DMS53 treated with DMSO at 0.1 percent for 48 hours (cell line): ENCODE data around the gene MICAL3.

ENCODE experiments used
- DNase-seq: peaks from one replicate; lab custom pipeline; 2025; ENCODE audit not compliant: unreplicated experiment; lab: John Stamatoyannopoulos, UW

Gene MICAL3

DNA sequence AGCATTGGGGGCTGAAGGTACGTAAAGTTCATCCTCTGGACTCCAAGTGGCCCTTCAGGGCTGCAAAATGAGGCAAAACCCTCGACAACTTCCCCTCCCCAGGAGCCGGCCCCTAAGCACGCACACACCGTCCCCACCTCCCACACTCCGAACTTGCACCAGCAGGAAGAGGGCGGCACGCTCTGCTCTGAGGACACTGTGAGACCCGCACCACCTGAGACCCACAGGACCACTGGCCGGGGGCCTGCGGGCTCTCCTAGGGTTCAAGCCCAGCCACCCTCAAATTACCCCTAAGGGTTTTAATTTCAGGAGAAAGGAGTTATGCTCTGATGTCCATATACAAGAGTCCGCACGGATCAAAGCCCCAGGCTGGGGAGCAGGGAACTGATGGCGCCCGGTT is 200.4 kb downstream of the MICAL3 start:
- no peak for DNase-seq

DNA sequence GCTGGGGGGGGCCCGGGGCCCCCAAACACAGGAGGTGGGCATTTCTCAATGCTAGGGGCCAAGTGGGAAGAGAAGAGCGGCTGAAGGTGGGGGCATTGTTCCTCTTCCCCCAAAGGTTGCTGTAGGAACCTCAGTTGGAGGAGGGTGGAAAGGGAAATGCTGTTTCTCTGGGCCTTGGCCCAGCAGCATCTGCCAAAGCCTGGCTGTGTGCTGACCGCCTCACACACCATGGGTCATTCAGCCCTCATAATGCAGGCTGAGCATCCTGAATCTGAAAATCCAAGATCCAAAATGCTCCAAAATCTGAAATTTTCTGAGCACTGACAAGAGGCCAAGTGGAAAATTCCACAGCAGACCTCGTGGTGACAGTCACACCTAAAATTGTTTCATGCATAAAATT is 201.1 kb downstream of the MICAL3 start:
- no peak for DNase-seq

GRCh38 chr22:17822087-17822486 is 202.3 kb downstream of the MICAL3 start:
- DNase-seq = no peak

- no peak for DNase-seq
Observed at GRCh38 chr22:17820879-17821439, 203.4 kb downstream of the MICAL3 start.

GRCh38 chr22:17818649-17819048 is 205.7 kb downstream of the MICAL3 start:
- DNase-seq = no peak

DNA sequence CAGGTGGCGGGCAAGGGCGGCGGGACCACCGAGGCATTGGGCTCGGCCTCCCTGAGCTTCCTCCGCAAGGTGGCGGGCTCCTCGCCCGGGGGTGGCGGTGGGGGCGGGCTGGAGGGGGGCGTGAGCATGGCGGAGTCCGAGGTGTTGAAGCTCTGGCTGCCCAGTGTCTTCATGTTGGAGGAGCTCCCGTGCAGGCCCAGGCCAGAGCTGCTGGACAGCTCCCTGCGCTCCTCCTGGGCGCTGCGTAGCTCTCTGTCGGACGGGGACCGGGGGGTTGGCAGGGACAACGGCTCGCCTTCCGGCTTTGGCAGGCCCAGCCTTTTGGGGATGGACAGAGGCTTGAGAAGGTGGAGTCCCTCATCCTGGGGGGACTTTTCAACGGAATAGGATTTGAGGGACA is 206.2 kb downstream of the MICAL3 start:
- no peak for DNase-seq

GRCh38 chr22:17817511-17818065 is 206.8 kb downstream of the MICAL3 start:
- no peak for DNase-seq

DNA sequence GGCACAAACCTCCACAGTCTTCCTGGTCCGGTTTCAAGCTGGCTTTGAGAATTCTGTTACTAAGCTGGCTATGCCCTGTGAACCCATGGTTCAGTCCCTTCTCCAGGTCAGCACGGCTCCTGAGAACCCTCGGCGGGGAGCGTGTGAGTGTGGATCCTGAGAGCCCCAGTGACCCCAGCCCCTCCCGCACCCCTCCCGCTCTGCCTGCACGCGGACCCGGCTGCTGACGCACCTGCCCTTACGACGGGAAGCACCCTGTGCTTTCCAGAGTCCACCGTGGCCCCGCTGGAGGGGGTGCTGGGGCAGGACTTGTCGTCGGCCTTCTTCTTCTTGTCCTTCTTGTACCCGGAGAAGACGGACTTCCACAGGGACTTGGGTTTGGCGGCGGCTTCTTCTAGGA is 207.3 kb downstream of the MICAL3 start:
- DNase-seq = no peak

- no peak for DNase-seq
Observed at GRCh38 chr22:17816649-17817048, 207.7 kb downstream of the MICAL3 start.

DNA sequence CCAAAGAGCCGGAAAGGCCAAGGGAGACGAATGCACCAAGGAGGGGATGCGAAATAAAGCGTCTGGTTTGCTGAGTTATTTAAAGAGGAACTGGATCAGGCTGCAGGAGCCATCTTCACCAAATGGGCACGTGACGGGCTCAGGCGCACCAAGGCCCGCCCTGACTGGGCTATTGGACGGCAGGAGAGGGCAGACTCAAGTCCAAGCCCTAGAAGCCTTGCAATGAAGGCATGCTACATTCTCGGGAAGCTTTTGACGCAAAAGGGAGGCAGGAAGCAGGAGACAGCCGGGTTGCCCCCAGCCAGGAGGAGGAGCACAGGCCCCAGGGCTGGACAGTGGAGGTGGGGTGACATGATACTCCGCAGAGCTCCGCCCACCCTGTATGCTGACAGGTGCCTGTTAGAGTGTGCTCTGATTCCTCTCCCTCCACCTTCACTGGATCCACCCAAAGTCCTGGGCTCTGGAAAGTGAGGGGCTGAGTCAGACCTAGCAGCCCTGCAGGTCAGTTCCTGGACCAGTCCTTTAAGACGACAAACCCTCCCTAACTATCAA is 208.6 kb downstream of the MICAL3 start:
- DNase-seq = no peak

- DNase-seq = no peak
Observed at GRCh38 chr22:17814830-17815229, 209.5 kb downstream of the MICAL3 start.

DNA sequence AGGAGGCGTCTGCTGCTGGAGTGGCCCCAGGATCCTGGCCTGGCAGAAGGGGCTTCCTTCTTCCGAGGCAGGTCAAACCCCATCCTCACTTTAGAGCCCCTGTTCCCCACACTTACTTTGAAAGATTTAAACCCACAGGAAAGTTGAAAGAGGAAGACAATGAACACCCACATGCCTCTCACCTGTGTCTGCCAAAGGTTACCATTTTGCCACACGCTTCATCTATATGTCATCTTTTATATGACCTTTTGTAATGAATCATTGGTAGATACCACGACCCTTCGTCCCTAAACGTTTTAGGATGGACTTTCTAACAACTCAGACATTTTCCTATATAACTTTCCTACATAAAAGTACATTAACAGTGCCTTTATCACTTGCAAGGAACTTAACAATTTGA is 210.3 kb downstream of the MICAL3 start:
- DNase-seq = no peak

- DNase-seq = no peak
Observed at GRCh38 chr22:17811119-17811518, 213.2 kb downstream of the MICAL3 start.

GRCh38 chr22:17810570-17811116 is 213.7 kb downstream of the MICAL3 start:
- no peak for DNase-seq

DNA sequence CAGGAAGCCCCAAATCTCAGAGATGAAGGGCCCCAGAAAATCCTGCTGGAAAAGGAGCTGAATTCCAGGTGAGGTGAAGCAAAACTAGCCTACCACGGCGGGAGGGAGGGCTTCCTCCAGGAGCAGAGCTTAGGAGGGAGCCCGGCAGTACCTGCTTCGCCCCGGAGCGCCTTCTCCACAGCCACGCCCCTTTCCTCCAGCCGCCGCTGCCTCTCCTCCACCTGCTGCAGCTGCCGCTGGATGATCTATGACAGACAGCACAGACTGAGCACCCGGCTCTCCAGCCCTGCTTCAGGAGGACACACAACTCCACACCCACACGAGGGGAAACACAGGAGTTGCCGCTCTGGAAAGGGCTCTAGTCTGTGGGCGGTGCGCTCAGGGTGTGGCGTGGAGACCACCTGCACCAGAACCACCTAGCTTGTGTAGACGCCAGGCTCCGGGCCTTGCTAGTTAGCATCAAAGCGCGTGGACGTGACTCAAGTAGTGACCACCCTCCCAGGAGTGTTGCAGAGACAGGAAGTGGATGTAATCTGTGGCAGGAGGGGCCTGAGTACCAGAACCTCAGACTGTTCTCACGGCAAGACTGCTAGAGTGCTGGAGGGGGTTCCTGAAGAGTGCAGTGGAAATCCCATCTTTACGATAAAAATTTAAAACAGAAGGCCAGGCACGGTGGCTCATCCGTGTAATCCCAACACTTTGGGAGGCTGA is 215.5 kb downstream of the MICAL3 start:
- DNase-seq = no peak

- DNase-seq = no peak
Observed at GRCh38 chr22:17807578-17808410, 216.6 kb downstream of the MICAL3 start.

DNA sequence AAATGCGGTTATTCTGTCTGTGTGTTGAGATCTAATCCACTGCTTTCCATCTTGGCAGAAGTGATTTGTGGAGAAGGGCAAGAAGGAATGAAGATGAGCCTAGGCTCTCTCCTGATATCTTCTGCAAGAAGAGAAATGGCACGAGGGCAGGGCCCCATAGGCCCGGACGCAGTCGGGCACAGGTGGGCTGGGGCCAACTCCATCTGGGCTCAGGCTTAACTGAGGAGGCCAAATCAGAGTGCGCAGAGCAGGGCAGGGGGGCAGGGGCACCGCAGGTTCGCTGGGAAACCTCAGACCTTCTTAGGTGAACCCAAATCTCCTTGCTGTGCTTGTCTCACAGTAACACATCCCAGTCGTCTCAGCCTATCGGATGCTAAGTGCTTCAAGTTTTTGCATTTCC is 217.3 kb downstream of the MICAL3 start:
- DNase-seq = no peak

DNA sequence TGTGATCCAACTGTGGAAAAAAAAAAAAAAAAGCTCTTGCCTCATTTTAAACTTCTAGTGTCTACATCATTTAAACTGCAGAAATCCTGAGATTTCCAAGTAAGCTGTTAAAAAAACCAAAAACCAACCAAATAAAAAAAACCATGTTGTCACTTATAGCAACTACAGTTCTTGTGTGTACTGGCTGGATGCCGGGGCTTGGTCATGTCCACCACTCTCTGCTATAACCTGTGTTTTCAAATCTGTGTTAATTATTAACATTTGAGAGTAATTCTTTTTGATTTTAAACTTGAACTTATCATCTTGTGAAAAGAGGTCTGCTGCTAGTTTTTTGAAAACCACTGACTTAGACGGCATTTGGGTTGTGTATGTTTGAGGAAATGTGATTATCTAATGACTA is 217.9 kb downstream of the MICAL3 start:
- DNase-seq = no peak

- DNase-seq = no peak
Observed at GRCh38 chr22:17804331-17805080, 219.9 kb downstream of the MICAL3 start.

DNA sequence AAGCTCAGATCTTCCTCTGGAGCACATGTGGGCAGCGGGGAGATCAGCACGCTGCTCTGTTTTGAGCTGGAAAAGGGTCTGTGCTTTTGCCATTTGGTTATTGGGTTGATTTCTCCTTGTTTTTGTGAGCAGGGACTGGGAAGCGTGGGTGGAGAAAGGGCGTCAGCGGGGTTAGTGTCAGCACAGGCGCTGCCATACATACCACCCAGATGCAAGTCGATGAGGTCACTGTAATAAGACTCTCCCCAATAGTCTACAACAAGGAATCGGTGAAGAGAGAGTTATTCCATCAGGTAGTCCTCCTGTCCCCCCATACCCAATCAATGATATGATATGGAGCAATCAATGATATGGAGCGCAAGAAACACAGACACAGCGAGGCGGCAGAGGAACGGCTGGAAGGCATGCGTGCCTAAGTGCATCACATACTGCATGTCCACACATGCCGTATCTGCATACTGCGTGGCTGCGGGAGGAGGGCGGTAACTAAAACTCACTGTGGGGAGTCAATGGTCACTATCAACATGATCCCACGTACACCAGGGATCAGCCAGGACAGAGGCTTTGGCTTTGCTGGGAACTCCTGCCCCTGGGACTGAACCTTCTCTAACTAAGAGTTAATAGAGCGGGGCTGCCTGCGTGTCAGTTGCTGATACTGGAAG is 220.6 kb downstream of the MICAL3 start:
- no peak for DNase-seq
